CD8-positive, alpha-beta memory T cell (primary cell): Measurements from ENCODE around the gene GNPTAB. TPM values are rescaled to one million over a fixed set of nuclear protein-coding genes. Genes with fewer than 3 reads are reported as not detected.

Experiments used
- CTCF ChIA-PET: fragments of 350-600 bp; sonication (Branson Sonifier 250); formaldehyde crosslinking; loops from one replicate; lab custom pipeline; 2021; ENCODE audit warnings: antibody characterized with exemption; lab: Charles Lee
- POLR2A ChIA-PET: fragments of 350-600 bp; sonication (Branson Sonifier 250); formaldehyde crosslinking; loops from one replicate; lab custom pipeline; 2021; ENCODE audit warnings: antibody characterized with exemption; lab: Charles Lee
- DNase-seq, 5 donors: peaks; one replicate each; pipeline versions ENCODE4 v3.0.0 to v3.0.0-alpha.2; 2020 to 2022; ENCODE audit warnings: mixed read lengths in 1 of 5
- H3K27ac ChIP-seq: one replicate; pipeline ENCODE4 v1.7.0; 2013; ENCODE audit warnings: low read depth, mild to moderate bottlenecking, low read length, moderate library complexity
- H3K27me3 ChIP-seq: 2 replicates; pipeline ENCODE4 v1.7.0; 2013; ENCODE audit warnings: low read length, mild to moderate bottlenecking; ENCODE audit not compliant: insufficient read depth, poor library complexity, severe bottlenecking
- H3K36me3 ChIP-seq: 2 replicates; pipeline ENCODE4 v1.7.0; 2013; ENCODE audit warnings: mild to moderate bottlenecking, low read length, moderate library complexity; ENCODE audit not compliant: insufficient read depth
- H3K4me1 ChIP-seq: 2 replicates; pipeline ENCODE4 v1.7.0; 2013; ENCODE audit warnings: mild to moderate bottlenecking, low read length, moderate library complexity; ENCODE audit not compliant: insufficient read depth
- H3K4me3 ChIP-seq: 2 replicates; pipeline ENCODE4 v1.7.0; 2013; ENCODE audit warnings: mild to moderate bottlenecking, low read length
- H3K9me3 ChIP-seq: 2 replicates; pipeline ENCODE4 v1.7.0; 2013; ENCODE audit warnings: mild to moderate bottlenecking, low read length
- H3K27ac Mint-ChIP-seq, 8 donors: one replicate each; pipeline ENCODE4 v1.8.0; 2020 to 2021; ENCODE audit warnings: mixed read lengths in 8 of 8, mild to moderate bottlenecking in 6 of 8, inconsistent platforms in 3 of 8, moderate library complexity in 3 of 8
- H3K27me3 Mint-ChIP-seq, 2 donors: one replicate each; pipeline ENCODE4 v1.8.0; 2020 to 2021; ENCODE audit warnings: mixed read lengths in 2 of 2, mild to moderate bottlenecking in 1 of 2, moderate library complexity in 1 of 2
- H3K36me3 Mint-ChIP-seq, 3 donors: one replicate each; pipeline ENCODE4 v1.8.0; 2020 to 2021; ENCODE audit warnings: mixed read lengths in 3 of 3, inconsistent platforms in 1 of 3, mild to moderate bottlenecking in 1 of 3
- H3K4me1 Mint-ChIP-seq, 3 donors: one replicate each; pipeline ENCODE4 v1.8.0; 2020 to 2021; ENCODE audit warnings: mixed read lengths in 3 of 3, inconsistent platforms in 1 of 3, mild to moderate bottlenecking in 1 of 3
- H3K4me3 Mint-ChIP-seq, 7 donors: one replicate each; pipeline ENCODE4 v1.8.0; 2020 to 2021; ENCODE audit warnings: mixed read lengths in 7 of 7, mild to moderate bottlenecking in 6 of 7, moderate library complexity in 4 of 7, inconsistent platforms in 2 of 7
- H3K9me3 Mint-ChIP-seq, 5 donors: one replicate each; pipeline ENCODE4 v1.8.0; 2020 to 2022; ENCODE audit warnings: mixed read lengths in 5 of 5, mild to moderate bottlenecking in 3 of 5, moderate library complexity in 2 of 5, inconsistent platforms in 1 of 5
- polyA plus RNA-seq: library from polyadenylated mRNA; unstranded; fragments of 300-500 nt; fragmentation: Illumina TruSeq; gene quantifications from one replicate; pipeline ENCODE4 v1.2.3, GENCODE V29; 2021
- total RNA-seq, 2 experiments: library from RNA; stranded (reverse); gene quantifications; one replicate each; pipeline ENCODE4 v1.2.3, GENCODE V29; 2021

Gene GNPTAB
- total and polyA plus RNA-seq, 3 experiments from 2014 or later, result 49.7 to 64.7 (median 62.1) TPM

DNA sequence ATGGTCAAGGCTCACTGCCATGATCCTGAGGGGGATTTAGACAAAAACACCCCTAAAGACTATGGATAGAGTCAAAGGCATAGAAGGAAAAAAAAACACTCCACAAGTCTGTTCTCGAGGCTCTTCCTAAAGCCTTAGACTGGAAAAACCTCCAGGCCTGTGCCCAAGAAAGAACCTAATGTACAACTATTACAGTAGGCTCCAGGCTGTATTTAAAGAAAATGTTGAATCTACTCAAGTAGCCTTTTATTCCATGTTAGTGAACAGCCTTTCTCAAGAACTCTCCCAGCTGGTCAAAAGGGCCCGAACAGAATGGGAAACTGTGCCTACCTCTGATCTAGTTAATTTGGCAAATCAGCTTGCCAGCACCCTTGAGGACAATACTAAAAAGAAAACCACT is 28.3 kb downstream of the GNPTAB start:
- CTCF ChIA-PET, result interaction anchor here (1.3 to 1.5 kb wide), 2 partner anchors 28 to 29 kb away, joined by 4 to 6 read pairs; partner anchors contain the start of gene GNPTAB
- H3K27ac Mint-ChIP-seq, result peak overlapping the region in 3 of 8 donors; percentile 37 to 68 (median 54)
- no peak for DNase-seq
- Histone ChIP-seq H3K4me3 (no peak overlapping the region), H3K9me3 (no peaks in the 10 kb centered on the region), H3K36me3 (no peaks in the 10 kb centered on the region), H3K27me3 (no peaks in the 10 kb centered on the region), H3K27ac (no peak overlapping the region), H3K4me1 (no peaks in the 10 kb centered on the region)
- POLR2A ChIA-PET, result no interaction called here
- H3K4me1 Mint-ChIP-seq, result peaks cover 36 to 65% (median 49%) of the 10 kb centered on the region in 3 donors
- H3K27me3 Mint-ChIP-seq, result no peaks in the 10 kb centered on the region
- no peak overlapping the region for H3K4me3 Mint-ChIP-seq
- H3K36me3 Mint-ChIP-seq, result peaks cover 0 to 5% (median 0%) of the 10 kb centered on the region in 3 donors
- no peaks in the 10 kb centered on the region for H3K9me3 Mint-ChIP-seq

DNA sequence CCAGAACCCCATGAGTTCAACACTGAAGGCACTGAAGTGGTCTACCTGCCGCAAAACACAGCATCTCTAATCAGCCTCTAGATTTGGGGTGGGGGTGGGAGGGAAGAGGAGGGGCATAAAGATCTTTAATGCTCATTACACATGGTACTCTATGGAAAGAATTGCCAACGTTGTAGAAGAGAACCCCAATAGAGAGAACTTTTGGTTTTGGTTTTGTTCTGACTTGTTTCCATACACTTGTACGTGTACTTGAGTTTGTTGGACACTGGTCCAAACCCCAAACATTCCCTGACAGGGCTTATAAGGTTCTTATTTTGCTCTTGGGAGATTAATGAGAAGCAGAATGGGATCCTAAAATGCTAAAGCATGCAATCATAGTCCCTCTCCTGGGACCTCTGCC is 31.0 kb downstream of the GNPTAB start:
- Mint-ChIP-seq H3K27ac (peak overlapping the region in 1 of 8 donors; percentile 75), H3K4me3 (peak overlapping the region in 2 of 7 donors; percentile 20 to 39), H3K36me3 (peaks cover 0 to 10% (median 8%) of the 10 kb centered on the region in 3 donors), H3K4me1 (peaks cover 39 to 64% (median 48%) of the 10 kb centered on the region in 3 donors), H3K9me3 (no peaks in the 10 kb centered on the region), H3K27me3 (no peaks in the 10 kb centered on the region)
- CTCF ChIA-PET, result no interaction called here
- DNase-seq, result no peak
- POLR2A ChIA-PET, result no interaction called here
- Histone ChIP-seq H3K36me3 (no peaks in the 10 kb centered on the region), H3K27me3 (no peaks in the 10 kb centered on the region), H3K9me3 (no peaks in the 10 kb centered on the region), H3K27ac (no peak overlapping the region), H3K4me3 (no peak overlapping the region), H3K4me1 (no peaks in the 10 kb centered on the region)

- Histone ChIP-seq H3K9me3 (no peaks in the 10 kb centered on the region), H3K4me1 (peaks cover 7% of the 10 kb centered on the region), H3K4me3 (no peak overlapping the region), H3K27me3 (no peaks in the 10 kb centered on the region), H3K36me3 (no peaks in the 10 kb centered on the region), H3K27ac (no peak overlapping the region)
- no peaks in the 10 kb centered on the region for H3K9me3 Mint-ChIP-seq
- ChIA-PET POLR2A (no interaction called here), CTCF (no interaction called here)
- no peak for DNase-seq
- H3K36me3 Mint-ChIP-seq, result peaks cover 0 to 23% (median 11%) of the 10 kb centered on the region in 3 donors
- H3K27ac Mint-ChIP-seq, result peak overlapping the region in 3 of 8 donors; percentile 28 to 79 (median 50)
- peaks cover 46 to 64% (median 51%) of the 10 kb centered on the region in 3 donors for H3K4me1 Mint-ChIP-seq
- no peaks in the 10 kb centered on the region for H3K27me3 Mint-ChIP-seq
- peak overlapping the region in 1 of 7 donors; percentile 45 for H3K4me3 Mint-ChIP-seq
Measured at GRCh38 chr12:101795786-101796185, 35.0 kb downstream of the GNPTAB start.

- no peaks in the 10 kb centered on the region for H3K27me3 ChIP-seq
- ChIA-PET POLR2A (interaction anchor here (0.6 kb wide), 1 partner anchor 19 kb away, joined by 3 read pairs; no protein-coding TSS in a partner anchor), CTCF (interaction anchor here (5.7 kb wide), 1 partner anchor 36 kb away, joined by 31 read pairs; the partner anchor contains the start of gene GNPTAB)
- no peaks in the 10 kb centered on the region for H3K36me3 ChIP-seq
- peaks cover 0 to 28% (median 11%) of the 10 kb centered on the region in 3 donors for H3K36me3 Mint-ChIP-seq
- no peak overlapping the region for H3K27ac ChIP-seq
- H3K4me3 ChIP-seq, result no peak overlapping the region
- peaks cover 45 to 62% (median 47%) of the 10 kb centered on the region in 3 donors for H3K4me1 Mint-ChIP-seq
- no peaks in the 10 kb centered on the region for H3K9me3 ChIP-seq
- peak overlapping the region in 1 of 7 donors; percentile 36 for H3K4me3 Mint-ChIP-seq
- no peaks in the 10 kb centered on the region for H3K9me3 Mint-ChIP-seq
- H3K4me1 ChIP-seq, result peaks cover 7% of the 10 kb centered on the region
- peak overlapping the region in 1 of 8 donors; percentile 21 for H3K27ac Mint-ChIP-seq
- no peaks in the 10 kb centered on the region for H3K27me3 Mint-ChIP-seq
- no peak for DNase-seq
Measured at GRCh38 chr12:101795013-101795412, 35.7 kb downstream of the GNPTAB start.

DNA sequence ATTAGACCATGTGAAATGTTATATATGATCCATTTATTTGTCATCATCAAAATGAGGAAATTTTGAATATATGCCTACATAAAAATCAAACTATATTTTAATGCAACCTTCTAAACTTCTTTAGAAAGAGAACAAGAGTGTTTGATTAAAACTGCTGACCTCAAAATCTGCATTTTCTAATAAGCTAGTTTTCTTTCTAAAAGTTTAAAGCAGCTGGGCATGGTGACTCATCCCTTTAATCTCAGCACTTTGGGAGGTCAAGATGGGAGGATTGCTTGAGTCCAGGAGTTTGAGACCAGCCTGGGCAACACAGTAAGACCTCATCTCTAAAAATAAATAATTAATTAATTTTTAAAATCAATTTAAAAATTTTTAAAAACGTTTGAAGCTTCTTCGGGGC is 36.2 kb downstream of the GNPTAB start:
- no peak overlapping the region for H3K4me3 ChIP-seq
- no peaks in the 10 kb centered on the region for H3K27me3 ChIP-seq
- H3K4me1 ChIP-seq, result peaks cover 7% of the 10 kb centered on the region
- ChIA-PET POLR2A (interaction anchor here (0.6 kb wide), 1 partner anchor 19 kb away, joined by 3 read pairs; no protein-coding TSS in a partner anchor), CTCF (interaction anchor here (5.7 kb wide), 1 partner anchor 36 kb away, joined by 31 read pairs; the partner anchor contains the start of gene GNPTAB)
- Mint-ChIP-seq H3K27me3 (no peaks in the 10 kb centered on the region), H3K27ac (no peak overlapping the region), H3K4me3 (peak overlapping the region in 1 of 7 donors; percentile 36), H3K9me3 (no peaks in the 10 kb centered on the region), H3K4me1 (peaks cover 43 to 58% (median 44%) of the 10 kb centered on the region in 3 donors), H3K36me3 (peaks cover 0 to 32% (median 15%) of the 10 kb centered on the region in 3 donors)
- no peak overlapping the region for H3K27ac ChIP-seq
- DNase-seq, result no peak
- H3K36me3 ChIP-seq, result no peaks in the 10 kb centered on the region
- no peaks in the 10 kb centered on the region for H3K9me3 ChIP-seq

GRCh38 chr12:101793401-101793800 is 37.4 kb downstream of the GNPTAB start:
- Mint-ChIP-seq H3K4me1 (peaks cover 33 to 47% (median 37%) of the 10 kb centered on the region in 3 donors), H3K36me3 (peaks cover 4 to 42% (median 22%) of the 10 kb centered on the region in 3 donors), H3K27me3 (no peaks in the 10 kb centered on the region), H3K9me3 (no peaks in the 10 kb centered on the region), H3K27ac (peak overlapping the region in 5 of 8 donors; percentile 10 to 81 (median 35)), H3K4me3 (peak overlapping the region in 2 of 7 donors; percentile 19 to 54)
- no peak for DNase-seq
- no peak overlapping the region for H3K4me3 ChIP-seq
- POLR2A ChIA-PET, result no interaction called here
- CTCF ChIA-PET, result interaction anchor here (1.0 to 5.7 kb wide), 4 partner anchors 17 to 303 kb away, joined by 3 to 36 read pairs (median 18); partner anchors contain the start of gene GNPTAB
- H3K27ac ChIP-seq, result no peak overlapping the region
- no peaks in the 10 kb centered on the region for H3K36me3 ChIP-seq
- H3K4me1 ChIP-seq, result peaks cover 7% of the 10 kb centered on the region
- no peaks in the 10 kb centered on the region for H3K27me3 ChIP-seq
- H3K9me3 ChIP-seq, result no peaks in the 10 kb centered on the region

- peaks cover 25 to 39% (median 32%) of the 10 kb centered on the region in 3 donors for H3K4me1 Mint-ChIP-seq
- Histone ChIP-seq H3K4me1 (peaks cover 7% of the 10 kb centered on the region), H3K27me3 (no peaks in the 10 kb centered on the region), H3K9me3 (no peaks in the 10 kb centered on the region), H3K36me3 (no peaks in the 10 kb centered on the region), H3K4me3 (no peak overlapping the region), H3K27ac (no peak overlapping the region)
- no peak for DNase-seq
- H3K27ac Mint-ChIP-seq, result peak overlapping the region in 7 of 8 donors; percentile 10 to 84 (median 62)
- ChIA-PET CTCF (interaction anchor here (0.7 to 5.7 kb wide), 6 partner anchors 18 to 302 kb away, joined by 3 to 36 read pairs (median 4); partner anchors contain the start of gene GNPTAB), POLR2A (interaction anchor here (0.7 kb wide), 1 partner anchor 71 kb away, joined by 4 read pairs; no protein-coding TSS in a partner anchor)
- H3K9me3 Mint-ChIP-seq, result no peaks in the 10 kb centered on the region
- no peaks in the 10 kb centered on the region for H3K27me3 Mint-ChIP-seq
- H3K4me3 Mint-ChIP-seq, result peak overlapping the region in 2 of 7 donors; percentile 12 to 45
- H3K36me3 Mint-ChIP-seq, result peaks cover 4 to 47% (median 16%) of the 10 kb centered on the region in 3 donors
Measured at GRCh38 chr12:101792046-101792931, 38.5 kb downstream of the GNPTAB start.
